Vagina (tissue), 2 donors: ENCODE results near the gene SPTY2D1. TPM values are rescaled to one million over a fixed set of nuclear protein-coding genes. Genes with fewer than 3 reads are reported as not detected.
"Not testable (repeated sequence)": the region's sequence is repeated elsewhere in the genome, so short reads cannot be mapped to it uniquely, and the experiment has no call there.

Experiments used
- DNase-seq, 2 donors: peaks; one replicate each; pipeline ENCODE4 v3.0.0-alpha.2; 2017; ENCODE audit errors: extremely low spot score in 2 of 2
- H3K27ac ChIP-seq: fragments of 200-600 bp; sonication (generic); one replicate; pipeline ENCODE4 v1.5.1; 2019
- H3K27me3 ChIP-seq: fragments of 200-600 bp; sonication (generic); one replicate; pipeline ENCODE4 v1.5.1; 2019
- H3K36me3 ChIP-seq, 2 donors: fragments of 200-600 bp; sonication (generic); one replicate each; pipeline ENCODE4 v1.5.1; 2017 to 2019
- H3K4me1 ChIP-seq: fragments of 200-600 bp; sonication (generic); one replicate; pipeline ENCODE4 v1.5.1; 2019
- H3K4me3 ChIP-seq, 2 donors: fragments of 200-600 bp; sonication (generic); 1 replicate in 1 of 2; 2 replicates in 1 of 2; pipeline ENCODE4 v1.5.1; 2016 to 2019
- H3K9me3 ChIP-seq: fragments of 200-600 bp; sonication (generic); one replicate; pipeline ENCODE4 v1.5.1; 2019
- POLR2A ChIP-seq, 2 donors: fragments of 450-650 bp; IDR thresholded peaks; one replicate each; pipeline ENCODE4 v1.6.1; 2017; ENCODE audit warnings: antibody characterized with exemption in 2 of 2, mild to moderate bottlenecking in 2 of 2, moderate library complexity in 2 of 2
- POLR2AphosphoS5 ChIP-seq, 2 donors: sonication (generic); formaldehyde crosslinking; IDR thresholded peaks; one replicate each; pipeline ENCODE4 v1.9.0; 2017; ENCODE audit warnings: antibody characterized with exemption in 2 of 2, mild to moderate bottlenecking in 2 of 2, low read depth in 1 of 2; ENCODE audit not compliant: insufficient read depth in 1 of 2
- intact Hi-C: fragments of 100-400 bp; cut with DNase I; formaldehyde crosslinking; loops from one replicate; pipeline ENCODE4 v1.15.1; 2023
- total RNA-seq: library from RNA; depleted of rRNA; stranded (reverse); fragments of >200 nt; gene quantifications from one replicate; pipeline ENCODE4 v1.2.3, GENCODE V29; 2016
- TF ChIP-seq, protein P1 (sequence below), 3 experiments: fragments of 450-650 bp in 2 of 3; fragments of 200-600 bp in 1 of 3; sonication (generic) in 1 of 3; IDR thresholded peaks; one replicate each; pipeline ENCODE4 v1.5.1; 2017 to 2019; ENCODE audit warnings: antibody characterized with exemption in 3 of 3, mild to moderate bottlenecking in 2 of 3, moderate library complexity in 2 of 3

Gene SPTY2D1
- total RNA-seq, 1 donor from 2014 or later: 23.8 TPM

DNA sequence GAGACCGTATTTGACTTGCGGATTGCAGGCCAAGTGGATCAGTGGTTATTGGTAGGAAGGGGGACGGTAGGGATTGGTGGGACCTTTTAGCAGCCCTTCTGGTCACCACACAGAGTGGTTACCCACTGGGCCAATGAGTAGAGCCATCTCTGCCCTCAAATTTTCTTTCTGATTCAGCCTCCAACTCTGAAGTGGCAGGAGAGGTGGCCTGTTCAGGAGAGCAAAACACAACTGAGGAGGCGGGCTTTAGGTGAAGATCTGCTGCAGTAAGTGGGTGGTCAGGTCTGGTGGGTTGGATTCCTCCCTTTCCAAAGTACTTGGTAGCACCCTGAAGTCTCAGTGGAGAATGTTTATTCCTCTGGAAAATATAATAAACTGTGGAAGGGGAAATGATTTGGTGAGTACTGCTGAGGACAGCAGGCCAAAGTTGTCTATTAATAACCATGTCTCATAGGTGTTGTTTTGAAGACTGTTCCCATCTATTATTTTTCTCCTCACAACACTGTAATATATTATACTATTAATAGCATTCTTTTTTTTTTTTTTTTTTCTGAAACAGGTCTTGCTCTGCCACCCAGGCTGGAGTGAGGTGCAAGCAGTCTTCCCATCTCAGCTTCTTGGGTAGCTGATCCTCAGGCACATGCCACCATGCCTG, 33.1 kb downstream of the SPTY2D1 start:
- no peak for DNase-seq
- Histone ChIP-seq H3K4me1 (no peaks in the 10 kb centered on the region), H3K27me3 (no peaks in the 10 kb centered on the region), H3K9me3 (no peaks in the 10 kb centered on the region), H3K4me3 (no peak overlapping the region), H3K27ac (no peak overlapping the region), H3K36me3 (no peaks in the 10 kb centered on the region)
- intact Hi-C loops: no loop called here
- TF ChIP-seq POLR2A (IDR thresholded peaks at IDR 0.05) (no peak), POLR2AphosphoS5 (IDR thresholded peaks at IDR 0.05; ENCODE audit: insufficient read depth in 1 of 2, low read depth in 1 of 2) (no peak)
- TF ChIP-seq, protein P1, sequence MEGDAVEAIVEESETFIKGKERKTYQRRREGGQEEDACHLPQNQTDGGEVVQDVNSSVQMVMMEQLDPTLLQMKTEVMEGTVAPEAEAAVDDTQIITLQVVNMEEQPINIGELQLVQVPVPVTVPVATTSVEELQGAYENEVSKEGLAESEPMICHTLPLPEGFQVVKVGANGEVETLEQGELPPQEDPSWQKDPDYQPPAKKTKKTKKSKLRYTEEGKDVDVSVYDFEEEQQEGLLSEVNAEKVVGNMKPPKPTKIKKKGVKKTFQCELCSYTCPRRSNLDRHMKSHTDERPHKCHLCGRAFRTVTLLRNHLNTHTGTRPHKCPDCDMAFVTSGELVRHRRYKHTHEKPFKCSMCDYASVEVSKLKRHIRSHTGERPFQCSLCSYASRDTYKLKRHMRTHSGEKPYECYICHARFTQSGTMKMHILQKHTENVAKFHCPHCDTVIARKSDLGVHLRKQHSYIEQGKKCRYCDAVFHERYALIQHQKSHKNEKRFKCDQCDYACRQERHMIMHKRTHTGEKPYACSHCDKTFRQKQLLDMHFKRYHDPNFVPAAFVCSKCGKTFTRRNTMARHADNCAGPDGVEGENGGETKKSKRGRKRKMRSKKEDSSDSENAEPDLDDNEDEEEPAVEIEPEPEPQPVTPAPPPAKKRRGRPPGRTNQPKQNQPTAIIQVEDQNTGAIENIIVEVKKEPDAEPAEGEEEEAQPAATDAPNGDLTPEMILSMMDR (IDR thresholded peaks at IDR 0.05): no peak

DNA sequence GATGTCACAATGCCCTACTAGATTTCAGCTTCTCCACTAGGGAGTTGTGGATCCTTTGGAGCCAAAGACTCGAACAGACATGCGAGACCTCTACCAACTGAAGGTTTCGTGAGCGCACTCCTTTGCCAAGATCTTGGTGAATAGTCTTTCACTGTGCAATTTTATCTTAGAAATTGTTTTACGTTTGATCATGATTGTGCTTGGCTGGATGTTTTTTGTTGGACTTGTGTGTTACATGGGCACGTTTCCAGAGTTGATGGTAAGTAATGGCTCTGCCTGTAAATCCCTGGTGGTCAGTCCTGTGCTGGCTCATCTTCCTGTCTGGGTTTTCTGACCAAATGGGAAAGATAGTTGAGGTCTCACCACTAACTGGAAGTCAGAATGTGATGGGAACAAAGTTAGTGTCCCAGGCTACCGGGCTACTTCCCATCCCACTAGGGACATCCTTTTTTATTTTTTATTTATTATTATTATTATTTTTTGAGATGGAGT, 34.4 kb downstream of the SPTY2D1 start, which contains the start of gene MISFA:
MISFA (plus strand) TSS at position 51 of the 492 bp plus-strand sequence; CDS start at position 191, 140 bp downstream.
- no peak within 1 kb of the TSS for H3K4me3 ChIP-seq
- H3K9me3 ChIP-seq: no peaks in the 10 kb centered on the region
- no peak within 1 kb of the TSS for H3K27ac ChIP-seq
- no peaks in the 10 kb centered on the region for H3K27me3 ChIP-seq
- no peak for DNase-seq
- H3K36me3 ChIP-seq: no peaks in the 10 kb centered on the region
- intact Hi-C loops: no loop called here
- TF ChIP-seq, protein P1 (IDR thresholded peaks at IDR 0.05): no peak
- TF ChIP-seq POLR2A (IDR thresholded peaks at IDR 0.05) (no peak), POLR2AphosphoS5 (IDR thresholded peaks at IDR 0.05; ENCODE audit: insufficient read depth in 1 of 2, low read depth in 1 of 2) (no peak)
- H3K4me1 ChIP-seq: no peaks in the 10 kb centered on the region

DNA sequence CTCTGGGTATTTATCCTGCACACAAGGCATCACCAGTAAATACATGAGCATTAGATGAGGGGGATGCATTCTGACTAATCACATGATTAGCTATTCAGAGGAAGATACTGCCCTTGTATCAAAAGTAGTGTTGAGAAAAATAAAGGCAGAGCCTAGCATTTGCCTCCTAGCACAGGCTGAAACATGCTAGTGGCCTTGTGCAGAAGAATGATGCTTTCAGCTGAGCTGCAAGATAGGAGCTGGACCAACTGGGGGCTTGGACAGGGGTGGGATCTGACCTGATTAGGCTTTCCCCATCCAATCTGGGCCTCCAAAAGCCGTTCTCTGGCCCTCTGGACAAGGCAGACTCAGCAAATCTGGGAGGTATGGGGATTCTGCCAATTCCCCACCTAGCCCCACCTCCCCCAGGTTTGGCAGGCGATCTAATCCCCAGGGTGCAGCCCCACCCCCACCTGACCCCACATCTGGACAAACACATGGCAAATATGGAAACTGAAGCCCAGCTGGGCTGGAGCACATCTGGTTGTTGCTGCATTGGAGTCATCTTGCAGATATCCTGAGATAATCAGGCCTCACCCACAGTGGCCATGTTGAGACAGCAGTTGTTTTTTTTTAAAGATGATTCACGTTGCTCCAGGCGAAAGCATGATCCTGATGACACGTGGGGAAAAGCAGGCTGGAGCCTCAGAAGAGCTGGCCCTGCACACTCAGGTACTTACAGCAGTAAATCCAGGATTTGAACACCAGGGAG, 39.0 kb downstream of the SPTY2D1 start:
- Histone ChIP-seq H3K27ac (no peak overlapping the region), H3K36me3 (no peaks in the 10 kb centered on the region), H3K27me3 (no peaks in the 10 kb centered on the region), H3K4me1 (peaks cover 10% of the 10 kb centered on the region), H3K4me3 (no peak overlapping the region), H3K9me3 (no peaks in the 10 kb centered on the region)
- no peak for TF ChIP-seq POLR2AphosphoS5 (IDR thresholded peaks at IDR 0.05; ENCODE audit: insufficient read depth in 1 of 2, low read depth in 1 of 2)
- TF ChIP-seq, protein P1 (IDR thresholded peaks at IDR 0.05): no peak
- TF ChIP-seq POLR2A (IDR thresholded peaks at IDR 0.05): no peak
- intact Hi-C loops: no loop called here
- DNase-seq: no peak

DNA sequence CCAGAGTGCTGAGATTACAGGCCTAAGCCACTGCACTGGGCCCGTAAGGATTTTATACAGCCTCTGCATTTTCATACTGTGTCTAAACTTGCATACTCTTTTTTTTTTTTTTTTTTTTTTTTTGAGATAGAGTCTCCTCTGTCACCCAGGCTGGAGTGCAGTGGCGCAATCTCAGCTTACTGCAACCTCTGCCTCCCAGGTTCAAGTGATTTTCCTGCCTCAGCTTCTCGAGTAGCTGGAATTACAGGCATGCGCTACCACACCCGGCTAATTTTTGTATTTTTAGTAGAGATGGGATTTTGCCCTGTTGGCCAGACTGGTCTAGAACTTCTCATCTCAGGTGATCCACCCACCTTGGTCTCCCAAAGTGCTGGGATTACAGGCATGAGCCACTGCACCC, 40.1 kb downstream of the SPTY2D1 start:
- H3K27ac ChIP-seq, H3K27me3 ChIP-seq, H3K36me3 ChIP-seq, H3K9me3 ChIP-seq, DNase-seq, intact Hi-C loops, H3K4me3 ChIP-seq: not testable (repeated sequence)
- peaks cover 21% of the 10 kb centered on the region for H3K4me1 ChIP-seq

DNA sequence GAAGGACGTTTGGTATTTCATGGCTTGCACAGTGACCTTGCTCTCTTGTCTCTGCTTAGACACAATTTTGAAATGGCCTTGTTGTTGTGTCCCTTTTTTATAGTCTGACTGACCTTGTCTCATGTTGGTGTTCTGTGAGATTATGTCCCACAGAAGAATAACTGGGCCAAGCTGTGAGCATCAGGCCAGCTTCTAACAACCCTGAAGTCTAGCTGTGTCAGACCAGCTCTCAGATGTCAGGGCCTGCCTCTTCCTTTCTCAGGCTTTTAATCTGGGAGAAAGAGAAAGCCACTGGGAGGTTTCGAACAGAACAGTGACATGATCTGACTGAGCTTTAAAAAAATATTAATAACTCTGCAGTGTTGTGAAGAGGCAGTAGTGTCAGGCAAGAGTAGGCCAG, 43.6 kb downstream of the SPTY2D1 start:
- Histone ChIP-seq H3K36me3 (no peaks in the 10 kb centered on the region), H3K4me1 (peaks cover 35% of the 10 kb centered on the region), H3K27ac (no peak overlapping the region), H3K9me3 (no peaks in the 10 kb centered on the region), H3K4me3 (no peak overlapping the region), H3K27me3 (no peaks in the 10 kb centered on the region)
- no peak for DNase-seq
- intact Hi-C loops: no loop called here
- TF ChIP-seq POLR2AphosphoS5 (IDR thresholded peaks at IDR 0.05; ENCODE audit: insufficient read depth in 1 of 2, low read depth in 1 of 2) (no peak), POLR2A (IDR thresholded peaks at IDR 0.05) (no peak)
- TF ChIP-seq, protein P1 (IDR thresholded peaks at IDR 0.05): no peak
